GM23338 (cell line): ENCODE results near the gene COBL. TPM values are rescaled to one million over a fixed set of nuclear protein-coding genes. Genes with fewer than 3 reads are reported as not detected.

Experiments
- ATAC-seq: fragments of 200-7000 bp; cut with Tn5 transposase; 3 replicates; pipeline ENCODE4 v1.9.1; 2020
- DNase-seq: peaks from one replicate; pipeline ENCODE4 v3.0.0-alpha.2; 2015; ENCODE audit warnings: low spot score
- H2AFZ ChIP-seq: fragments of 200-600 bp; sonication (generic); 2 replicates; pipeline ENCODE4 v1.8.0; 2016; ENCODE audit warnings: antibody characterized with exemption, mild to moderate bottlenecking, moderate library complexity
- H3F3A ChIP-seq: fragments of 200-600 bp; sonication (generic); replicated peaks from 2 replicates; pipeline ENCODE4 v1.8.0; 2017; ENCODE audit warnings: antibody characterized with exemption, mixed run types, low read depth
- H3K27ac ChIP-seq: fragments of 200-600 bp; sonication (generic); 2 replicates; pipeline ENCODE4 v1.6.1; 2016; ENCODE audit warnings: low read depth
- H3K27me3 ChIP-seq: fragments of 200-600 bp; sonication (generic); 2 replicates; pipeline ENCODE4 v1.8.0; 2016; ENCODE audit warnings: mild to moderate bottlenecking, mixed run types, moderate library complexity; ENCODE audit not compliant: insufficient read depth
- H3K36me3 ChIP-seq: fragments of 200-600 bp; sonication (generic); 2 replicates; pipeline ENCODE4 v1.8.0; 2016; ENCODE audit warnings: mild to moderate bottlenecking; ENCODE audit not compliant: insufficient read depth
- H3K4me1 ChIP-seq: fragments of 200-600 bp; sonication (generic); 2 replicates; pipeline ENCODE4 v1.8.0; 2016; ENCODE audit warnings: mild to moderate bottlenecking, moderate library complexity; ENCODE audit not compliant: insufficient read depth
- H3K4me2 ChIP-seq: fragments of 200-600 bp; sonication (generic); 2 replicates; pipeline ENCODE4 v1.7.1; 2017; ENCODE audit warnings: mixed run types
- H3K4me3 ChIP-seq: fragments of 200-600 bp; sonication (generic); 2 replicates; pipeline ENCODE4 v1.6.1; 2016; ENCODE audit warnings: mixed run types
- H3K79me2 ChIP-seq: fragments of 200-600 bp; sonication (generic); replicated peaks from 2 replicates; pipeline ENCODE4 v1.8.0; 2017; ENCODE audit warnings: mild to moderate bottlenecking; ENCODE audit not compliant: insufficient read depth
- H3K9me2 ChIP-seq: fragments of 200-600 bp; sonication (generic); 2 replicates; pipeline ENCODE4 v1.8.0; 2017; ENCODE audit not compliant: insufficient read depth
- H4K20me1 ChIP-seq: fragments of 200-600 bp; sonication (generic); replicated peaks from 2 replicates; pipeline ENCODE4 v1.8.0; 2017; ENCODE audit warnings: mild to moderate bottlenecking; ENCODE audit not compliant: insufficient read depth
- H3K27ac Mint-ChIP-seq: 2 replicates; pipeline ENCODE4 v1.8.0; 2020; ENCODE audit warnings: inconsistent platforms, mild to moderate bottlenecking, moderate library complexity, mixed read lengths
- H3K27me3 Mint-ChIP-seq: 3 replicates; pipeline ENCODE4 v1.8.0; 2022; ENCODE audit warnings: low read depth, mild to moderate bottlenecking, moderate library complexity, mixed read lengths, inconsistent platforms; ENCODE audit not compliant: insufficient read depth, poor library complexity
- H3K36me3 Mint-ChIP-seq: 3 replicates; pipeline ENCODE4 v1.8.0; 2021; ENCODE audit warnings: low read depth, mild to moderate bottlenecking, inconsistent platforms, moderate library complexity, mixed read lengths
- H3K4me1 Mint-ChIP-seq: 3 replicates; pipeline ENCODE4 v1.8.0; 2020; ENCODE audit warnings: mild to moderate bottlenecking, inconsistent platforms, mixed read lengths
- H3K4me3 Mint-ChIP-seq: 3 replicates; pipeline ENCODE4 v1.8.0; 2021; ENCODE audit warnings: moderate library complexity, mild to moderate bottlenecking, inconsistent platforms, mixed read lengths
- H3K9me3 Mint-ChIP-seq: 3 replicates; pipeline ENCODE4 v1.8.0; 2020; ENCODE audit warnings: moderate library complexity, mild to moderate bottlenecking, inconsistent platforms, mixed read lengths
- EZH2phosphoT487 ChIP-seq: fragments of 200-600 bp; sonication (generic); IDR thresholded peaks from one replicate; pipeline ENCODE4 v1.8.1; 2018; ENCODE audit warnings: antibody characterized with exemption; ENCODE audit not compliant: unreplicated experiment
- ZNF114 ChIP-seq: fragments of 250-450 bp; sonication (Bioruptor Pico); IDR thresholded peaks from 2 replicates; pipeline ENCODE4 v1.5.0; 2020; ENCODE audit warnings: mild to moderate bottlenecking, moderate library complexity
- ZNF331 ChIP-seq: fragments of 250-450 bp; sonication (Bioruptor Pico); IDR thresholded peaks from 2 replicates; pipeline ENCODE4 v1.5.0; 2020; ENCODE audit warnings: low read depth, mild to moderate bottlenecking, moderate library complexity
- polyA plus RNA-seq: library from polyadenylated mRNA; unstranded; fragments of >200 nt; fragmentation: Nextera tagmentation; extraction: Ambion mirVana; gene quantifications from 2 replicates; pipeline ENCODE4 v1.2.1, GENCODE V29; 2016
- total RNA-seq: library from RNA; depleted of rRNA; stranded (reverse); fragments of >200 nt; shearing (Covaris generic); gene quantifications from 2 replicates; pipeline ENCODE4 v1.2.3, GENCODE V29; 2014
- TF ChIP-seq, protein P1 (sequence below): IDR thresholded peaks from 2 replicates; pipeline ENCODE4 v1.6.1; 2016; ENCODE audit warnings: antibody characterized with exemption

The COBL gene
- total and polyA plus RNA-seq, 2 experiments from 2014 or later: 18.3 to 51.9 TPM

DNA sequence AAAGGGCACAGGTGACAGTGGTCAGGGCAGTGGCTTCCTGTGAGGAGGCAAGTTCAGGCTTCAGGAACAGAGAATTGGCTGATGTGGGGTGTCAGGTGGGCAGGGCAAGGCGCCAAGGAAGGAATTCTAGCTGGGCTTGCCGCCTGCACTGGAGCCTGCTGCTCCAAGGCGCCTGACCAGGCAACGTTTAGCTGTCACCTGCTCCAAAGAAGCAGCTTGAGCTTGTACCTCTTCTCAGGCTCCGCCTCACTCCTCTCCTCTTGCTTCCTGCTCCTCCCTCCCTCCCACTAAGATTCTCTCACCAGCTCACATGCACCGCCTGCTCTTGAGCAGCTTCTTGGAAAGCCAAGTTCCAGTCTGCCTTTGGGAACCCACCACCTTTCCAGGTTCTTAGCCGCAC, 346.5 kb downstream of the COBL start:
- no peaks in the 10 kb centered on the region for H3K27me3 ChIP-seq
- H3K36me3 Mint-ChIP-seq: peaks cover 26% of the 10 kb centered on the region
- no peak overlapping the region for H3K4me3 Mint-ChIP-seq
- H3K4me2 ChIP-seq: no peak overlapping the region
- peaks cover 5% of the 10 kb centered on the region; the same call in 1 of the 2 replicates for H3K36me3 ChIP-seq
- H3K27ac Mint-ChIP-seq: no peak overlapping the region
- H3K79me2 ChIP-seq: no peaks in the 10 kb centered on the region
- no peaks in the 10 kb centered on the region for H3K4me1 ChIP-seq
- TF ChIP-seq, protein P1, sequence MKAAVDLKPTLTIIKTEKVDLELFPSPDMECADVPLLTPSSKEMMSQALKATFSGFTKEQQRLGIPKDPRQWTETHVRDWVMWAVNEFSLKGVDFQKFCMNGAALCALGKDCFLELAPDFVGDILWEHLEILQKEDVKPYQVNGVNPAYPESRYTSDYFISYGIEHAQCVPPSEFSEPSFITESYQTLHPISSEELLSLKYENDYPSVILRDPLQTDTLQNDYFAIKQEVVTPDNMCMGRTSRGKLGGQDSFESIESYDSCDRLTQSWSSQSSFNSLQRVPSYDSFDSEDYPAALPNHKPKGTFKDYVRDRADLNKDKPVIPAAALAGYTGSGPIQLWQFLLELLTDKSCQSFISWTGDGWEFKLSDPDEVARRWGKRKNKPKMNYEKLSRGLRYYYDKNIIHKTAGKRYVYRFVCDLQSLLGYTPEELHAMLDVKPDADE: no peak
- TF ChIP-seq ZNF331 (CRISPR knock-in tag): no peak
- no peak for TF ChIP-seq EZH2phosphoT487
- no peak for TF ChIP-seq ZNF114 (CRISPR knock-in tag)
- no peak overlapping the region for H3K27ac ChIP-seq
- no peaks in the 10 kb centered on the region; the same call in 1 of the 2 replicates for H3K9me2 ChIP-seq
- peak; percentile 36; the same call in 1 of the 3 replicates for ATAC-seq
- H3K27me3 Mint-ChIP-seq: no peaks in the 10 kb centered on the region
- H4K20me1 ChIP-seq: no peaks in the 10 kb centered on the region
- H3K9me3 Mint-ChIP-seq: peaks cover 27% of the 10 kb centered on the region
- no peaks in the 10 kb centered on the region for H3K4me1 Mint-ChIP-seq
- H3K4me3 ChIP-seq: no peak overlapping the region
- peak; percentile 19 for DNase-seq
- H3F3A ChIP-seq: no peaks in the 10 kb centered on the region
- no peak overlapping the region for H2AFZ ChIP-seq
